Thyroid gland (tissue), 4 donors: ENCODE results near the gene KCNG1. TPM values are rescaled to one million over a fixed set of nuclear protein-coding genes. Genes with fewer than 3 reads are reported as not detected.

Source experiments
- DNase-seq, 2 donors: peaks; one replicate each; pipeline ENCODE4 v3.0.0-alpha.2; 2019
- H3K27ac ChIP-seq, 3 donors: fragments of 200-600 bp; sonication (generic); 1 replicate in 2 of 3; 2 replicates in 1 of 3; pipeline ENCODE4 v1.5.1; 2016 to 2019; ENCODE audit warnings: mild to moderate bottlenecking in 1 of 3, moderate library complexity in 1 of 3
- H3K27me3 ChIP-seq: fragments of 200-600 bp; sonication (generic); one replicate; pipeline ENCODE4 v1.5.1; 2019
- H3K36me3 ChIP-seq, 2 donors: fragments of 200-600 bp; sonication (generic); one replicate each; pipeline ENCODE4 v1.5.1; 2016 to 2019
- H3K4me1 ChIP-seq, 2 donors: fragments of 200-600 bp; sonication (generic); one replicate each; pipeline ENCODE4 v1.5.1; 2017 to 2019
- H3K4me3 ChIP-seq, 3 donors: fragments of 200-600 bp; sonication (generic); replicated peaks in 1 of 3; 1 replicate in 2 of 3; 2 replicates in 1 of 3; pipeline ENCODE4 v1.5.1; 2016; ENCODE audit warnings: mild to moderate bottlenecking in 1 of 3
- H3K9me3 ChIP-seq: fragments of 200-600 bp; sonication (generic); one replicate; pipeline ENCODE4 v1.5.1; 2017
- POLR2A ChIP-seq, 2 donors: fragments of 450-650 bp; IDR thresholded peaks; one replicate each; pipeline ENCODE4 v1.6.1; 2017; ENCODE audit warnings: antibody characterized with exemption in 2 of 2, mild to moderate bottlenecking in 2 of 2, moderate library complexity in 1 of 2
- WGBS, 2 donors: methylation state at CpG; one replicate each; pipeline ENCODE4 v1.1.5; 2017; 5-methylcytosine and 5-hydroxymethylcytosine counted together
- intact Hi-C: fragments of 100-400 bp; cut with DNase I; formaldehyde crosslinking; loops from one replicate; pipeline ENCODE4 v1.15.1; 2023
- total RNA-seq, 4 donors: library from RNA; depleted of rRNA; stranded (reverse); fragments of >200 nt; gene quantifications; one replicate each; pipeline ENCODE4 v1.2.3, GENCODE V29; 2016
- TF ChIP-seq, protein P1 (sequence below), 6 experiments: fragments of 200-600 bp in 3 of 6; fragments of 450-650 bp in 3 of 6; sonication (generic) in 3 of 6; IDR thresholded peaks; one replicate each; pipeline ENCODE4 v1.5.1; 2016 to 2019; ENCODE audit warnings: antibody characterized with exemption in 6 of 6, mild to moderate bottlenecking in 2 of 6, inconsistent platforms in 1 of 6, moderate library complexity in 1 of 6

The KCNG1 gene
- total RNA-seq, 4 donors from 2014 or later, result 0.13 TPM; not detected in 3

DNA sequence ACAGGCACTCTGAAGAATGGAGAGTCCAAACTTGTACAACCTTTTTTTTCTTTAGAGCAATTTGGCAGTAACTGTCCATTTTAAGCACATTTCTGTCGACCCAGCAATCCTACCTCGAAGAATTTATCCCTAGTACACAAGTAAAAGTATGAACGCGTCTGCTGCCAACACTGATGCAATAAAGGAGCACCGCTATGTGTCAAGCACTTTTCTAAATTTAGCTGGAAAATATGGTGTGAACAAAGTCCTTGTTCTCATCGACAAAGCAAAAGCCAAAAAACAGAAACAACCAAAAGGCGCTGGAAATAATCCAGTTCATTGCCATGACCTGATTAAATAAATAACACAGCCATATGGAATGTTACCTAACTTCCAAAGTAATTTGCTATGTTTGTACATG lies 65.6 kb downstream of the KCNG1 start:
- Histone ChIP-seq H3K9me3 (no peaks in the 10 kb centered on the region), H3K36me3 (peaks cover 6 to 8% of the 10 kb centered on the region in 2 donors), H3K27ac (peak overlapping the region in 1 of 3 donors; percentile 95), H3K4me3 (peak overlapping the region in 2 of 3 donors; percentile 86 to 99), H3K27me3 (no peaks in the 10 kb centered on the region), H3K4me1 (peaks cover 21 to 24% of the 10 kb centered on the region in 2 donors)
- TF ChIP-seq POLR2A (IDR thresholded peaks at IDR 0.05), result no peak
- TF ChIP-seq, protein P1, sequence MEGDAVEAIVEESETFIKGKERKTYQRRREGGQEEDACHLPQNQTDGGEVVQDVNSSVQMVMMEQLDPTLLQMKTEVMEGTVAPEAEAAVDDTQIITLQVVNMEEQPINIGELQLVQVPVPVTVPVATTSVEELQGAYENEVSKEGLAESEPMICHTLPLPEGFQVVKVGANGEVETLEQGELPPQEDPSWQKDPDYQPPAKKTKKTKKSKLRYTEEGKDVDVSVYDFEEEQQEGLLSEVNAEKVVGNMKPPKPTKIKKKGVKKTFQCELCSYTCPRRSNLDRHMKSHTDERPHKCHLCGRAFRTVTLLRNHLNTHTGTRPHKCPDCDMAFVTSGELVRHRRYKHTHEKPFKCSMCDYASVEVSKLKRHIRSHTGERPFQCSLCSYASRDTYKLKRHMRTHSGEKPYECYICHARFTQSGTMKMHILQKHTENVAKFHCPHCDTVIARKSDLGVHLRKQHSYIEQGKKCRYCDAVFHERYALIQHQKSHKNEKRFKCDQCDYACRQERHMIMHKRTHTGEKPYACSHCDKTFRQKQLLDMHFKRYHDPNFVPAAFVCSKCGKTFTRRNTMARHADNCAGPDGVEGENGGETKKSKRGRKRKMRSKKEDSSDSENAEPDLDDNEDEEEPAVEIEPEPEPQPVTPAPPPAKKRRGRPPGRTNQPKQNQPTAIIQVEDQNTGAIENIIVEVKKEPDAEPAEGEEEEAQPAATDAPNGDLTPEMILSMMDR (IDR thresholded peaks at IDR 0.05), result no peak
- intact Hi-C loops, result no loop called here
- no peak for DNase-seq
- WGBS, 2 donors, result 24 to 26% methylated on average over 7 of the region's 7 CpGs

DNA sequence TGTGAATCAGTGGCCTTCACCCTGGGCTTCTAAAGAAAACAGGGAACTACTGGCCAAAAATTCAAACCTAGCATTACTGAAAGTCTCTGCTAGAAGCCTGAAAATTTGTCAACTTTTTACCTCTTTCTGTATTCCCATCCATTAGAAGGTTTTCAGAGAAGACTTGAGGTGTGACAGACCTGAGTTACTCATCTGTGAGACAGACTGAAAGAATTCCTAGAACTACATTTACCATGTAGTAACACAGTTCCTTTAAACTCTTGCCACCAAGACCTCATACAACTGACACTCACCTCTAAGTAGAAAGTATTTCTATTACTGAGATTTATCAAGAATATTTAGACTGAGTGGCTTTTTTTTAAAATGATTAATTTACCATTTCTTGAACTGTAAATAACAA lies 69.1 kb downstream of the KCNG1 start:
- intact Hi-C loops, result no loop called here
- H3K4me3 ChIP-seq, result no peak overlapping the region
- peaks cover 24 to 29% of the 10 kb centered on the region in 2 donors for H3K36me3 ChIP-seq
- H3K9me3 ChIP-seq, result no peaks in the 10 kb centered on the region
- no peak for DNase-seq
- H3K27ac ChIP-seq, result no peak overlapping the region
- H3K4me1 ChIP-seq, result peaks cover 9 to 14% of the 10 kb centered on the region in 2 donors
- TF ChIP-seq, protein P1 (IDR thresholded peaks at IDR 0.05), result no peak
- no peaks in the 10 kb centered on the region for H3K27me3 ChIP-seq

Other genes starting within 250 kb of the KCNG1 start
- gene BCAS4, start 228.0 kb downstream of the KCNG1 start, total RNA-seq, result 10 to 100 TPM in 3 of 4 donors, 1 to 10 TPM in 1; 6.6 to 15.7 (median 13.1) TPM
- 10 to 100 TPM; 55.5 to 68.9 (median 63.5) TPM for gene ADNP, start 91.7 kb downstream of the KCNG1 start, total RNA-seq
- 10 to 100 TPM; 48.8 to 83.1 (median 60.2) TPM for gene DPM1, start 64.6 kb downstream of the KCNG1 start, total RNA-seq
- 1 to 10 TPM; 6.7 to 7.8 (median 7.6) TPM for gene MOCS3, start 64.3 kb downstream of the KCNG1 start, total RNA-seq